Epithelial cell of esophagus (primary cell): ENCODE data around the gene HRH3.

Experiments used
- DNase-seq: peaks from one replicate; pipeline ENCODE4 v3.0.0; 2010; ENCODE audit warnings: low read depth
- H3K4me3 ChIP-seq: 2 replicates; pipeline ENCODE4 v1.5.1; 2011; ENCODE audit warnings: mild to moderate bottlenecking, low read length, control low read depth
- CTCF ChIP-seq: IDR thresholded peaks from 2 replicates; pipeline ENCODE4 v1.5.1; 2011; ENCODE audit warnings: low read depth, mild to moderate bottlenecking, low read length, control low read depth, inconsistent platforms; ENCODE audit not compliant: insufficient read depth; ENCODE audit errors: missing control alignments

HRH3 gene

GRCh38 chr20:62215991-62216635, 4.0 kb downstream of the HRH3 start:
- no peak for DNase-seq
- no peak overlapping the region for H3K4me3 ChIP-seq
- no peak for TF ChIP-seq CTCF

- TF ChIP-seq CTCF = no peak
- no peak for DNase-seq
- no peak overlapping the region for H3K4me3 ChIP-seq
Observed at GRCh38 chr20:62215020-62215990, 4.8 kb downstream of the HRH3 start.

GRCh38 chr20:62214067-62214466, 6.0 kb downstream of the HRH3 start:
- H3K4me3 ChIP-seq = no peak overlapping the region
- no peak for TF ChIP-seq CTCF
- DNase-seq = no peak

GRCh38 chr20:62212299-62212698, 7.8 kb downstream of the HRH3 start:
- H3K4me3 ChIP-seq = no peak overlapping the region
- DNase-seq = no peak
- no peak for TF ChIP-seq CTCF

- no peak for DNase-seq
- H3K4me3 ChIP-seq = no peak overlapping the region
- TF ChIP-seq CTCF = no peak
Observed at GRCh38 chr20:62211769-62212288, 8.2 kb downstream of the HRH3 start.

GRCh38 chr20:62211216-62211615, 8.9 kb downstream of the HRH3 start:
- no peak for DNase-seq
- TF ChIP-seq CTCF = no peak
- no peak overlapping the region for H3K4me3 ChIP-seq
